NCI-H748 (cell line): ENCODE measurements around the gene NTN1.

Experiments used
- DNase-seq: peaks from one replicate; lab custom pipeline; 2025; ENCODE audit not compliant: unreplicated experiment; lab: John Stamatoyannopoulos, UW

NTN1 gene

GRCh38 chr17:9120471-9120870 lies 99.2 kb downstream of the NTN1 start:
- DNase-seq = no peak

GRCh38 chr17:9121186-9121820 lies 100.0 kb downstream of the NTN1 start:
- no peak for DNase-seq

DNA sequence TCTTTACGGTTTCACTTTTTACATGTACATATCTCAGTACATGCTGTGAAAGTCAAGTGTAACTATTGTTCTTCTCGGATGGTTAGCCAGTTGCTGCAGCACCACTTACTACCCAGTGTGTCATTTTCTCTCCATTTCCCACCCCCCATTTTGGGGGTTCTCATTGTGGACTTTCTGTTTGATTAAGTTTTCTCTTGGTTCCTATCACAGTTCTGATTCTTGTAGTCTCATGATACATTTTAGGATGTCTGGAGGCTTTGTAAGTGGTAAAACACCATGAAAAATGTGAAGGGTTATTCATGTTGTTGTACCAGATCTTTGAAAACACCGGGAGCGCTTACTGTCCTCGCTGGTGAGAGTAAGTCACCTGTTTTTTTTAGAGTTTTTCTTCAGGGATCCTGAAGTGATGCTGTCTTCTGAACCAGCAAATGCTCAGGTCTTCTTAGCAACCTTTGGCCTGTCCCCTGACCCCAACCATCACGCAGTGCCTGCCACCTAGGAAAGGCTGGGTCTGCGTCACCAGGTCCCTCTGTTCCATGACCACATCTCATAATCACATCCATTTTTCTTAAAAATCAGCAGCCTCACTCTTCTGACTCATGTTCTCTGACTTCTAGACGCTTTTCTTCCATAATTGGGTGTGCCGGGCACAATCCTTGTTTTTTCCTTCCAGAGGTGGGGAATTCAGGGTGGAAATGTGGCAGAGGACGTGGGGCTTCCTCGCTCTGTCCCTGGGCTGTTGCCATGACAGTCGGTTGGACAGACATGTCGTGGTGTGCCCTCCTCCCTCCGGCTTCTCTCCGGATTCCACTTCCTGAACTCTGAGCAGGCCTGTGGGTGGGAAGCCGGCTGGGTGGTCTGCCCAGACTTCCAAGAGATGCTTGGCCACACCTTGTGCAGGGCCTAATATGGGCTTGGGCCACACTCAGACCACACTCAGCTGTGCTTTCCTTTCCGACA lies 102.6 kb downstream of the NTN1 start:
- DNase-seq = no peak

DNA sequence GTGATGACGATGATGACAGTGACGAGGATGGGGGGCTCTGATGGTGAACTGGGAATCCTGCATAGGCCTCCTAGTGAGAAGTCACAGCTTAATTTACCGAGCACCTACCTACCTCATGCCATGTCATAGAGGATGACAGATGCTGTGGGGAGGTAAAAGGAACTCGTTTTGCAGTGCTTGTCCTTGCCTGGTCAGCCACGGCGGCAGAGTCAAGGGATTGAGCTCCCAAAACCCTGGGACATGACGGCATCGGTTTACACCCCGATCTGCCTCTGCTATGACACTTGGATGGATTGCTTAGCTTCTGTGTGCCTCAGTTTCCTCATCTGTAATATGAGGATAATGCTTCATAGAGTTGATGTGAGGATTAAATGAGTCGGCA lies 103.2 kb downstream of the NTN1 start:
- DNase-seq = no peak

GRCh38 chr17:9125722-9126121 lies 104.4 kb downstream of the NTN1 start:
- DNase-seq = no peak

DNA sequence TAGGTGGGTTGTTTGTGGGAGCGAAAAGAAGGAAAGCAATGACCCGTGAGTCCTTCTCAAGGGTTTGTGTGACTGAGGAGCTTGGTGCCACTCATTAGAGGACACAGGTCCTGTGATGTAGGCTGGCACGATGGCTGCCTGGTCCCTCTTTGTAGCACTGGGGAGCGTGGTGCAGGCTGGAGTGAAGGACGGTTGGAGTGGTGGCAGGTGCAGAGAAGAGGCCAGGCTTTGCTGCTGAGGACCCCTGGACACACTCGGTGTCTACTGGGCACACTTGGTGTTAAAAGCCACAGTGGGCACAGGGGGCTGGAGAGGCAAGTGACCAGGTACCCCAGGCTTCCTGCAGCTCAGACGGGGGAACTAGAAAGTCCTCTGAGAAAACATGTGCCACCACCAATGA lies 106.0 kb downstream of the NTN1 start:
- no peak for DNase-seq

DNA sequence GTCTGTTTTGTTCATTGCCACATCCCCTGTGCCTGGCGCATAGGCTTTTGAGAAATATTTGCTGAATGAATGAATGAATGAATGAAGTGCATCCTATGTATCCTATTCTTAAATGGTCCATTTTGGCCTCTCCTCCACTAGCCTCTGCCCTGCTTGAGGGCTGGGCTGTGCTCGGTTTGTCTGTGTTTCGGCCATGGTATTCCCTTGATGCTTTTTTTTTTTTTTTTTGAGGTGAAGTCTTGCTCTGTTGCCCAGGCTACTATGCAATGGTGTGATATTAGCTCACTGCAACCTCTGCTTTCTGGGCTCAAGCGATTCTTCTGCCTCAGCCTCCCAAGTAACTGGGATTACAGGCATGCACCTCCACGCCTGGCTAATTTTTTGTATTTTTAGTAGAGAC lies 110.1 kb downstream of the NTN1 start:
- no peak for DNase-seq

- no peak for DNase-seq
These were observed 111.0 kb downstream of the NTN1 start for GRCh38 chr17:9132291-9132690.

GRCh38 chr17:9132944-9133610 lies 111.8 kb downstream of the NTN1 start:
- no peak for DNase-seq

DNA sequence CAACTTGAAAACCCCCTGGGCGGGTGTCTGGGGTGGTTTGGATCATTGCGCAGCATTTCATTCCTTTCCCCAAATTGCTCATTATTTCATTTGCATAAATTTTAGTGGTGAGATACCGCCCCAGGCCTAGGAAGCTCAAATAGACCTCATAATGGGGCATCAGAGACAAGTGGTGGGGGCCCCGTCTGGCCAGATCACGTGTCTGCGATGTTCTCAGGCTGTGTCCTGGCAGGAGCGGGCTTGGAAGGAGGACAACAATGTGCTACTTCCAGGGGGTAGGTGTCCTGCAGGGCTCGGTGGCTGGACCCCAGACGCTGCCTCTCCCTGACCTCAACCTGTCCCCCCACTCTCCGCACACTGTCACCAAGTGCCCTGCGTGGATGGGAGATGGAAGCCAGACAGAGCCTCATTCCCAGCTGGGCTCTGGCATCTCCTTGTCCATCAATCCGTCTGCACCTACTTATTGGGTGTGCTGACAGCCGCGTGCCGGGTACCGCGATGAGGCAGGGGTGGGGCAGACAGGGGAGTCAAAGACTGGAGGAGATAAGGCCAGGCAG lies 116.9 kb downstream of the NTN1 start:
- no peak for DNase-seq

DNA sequence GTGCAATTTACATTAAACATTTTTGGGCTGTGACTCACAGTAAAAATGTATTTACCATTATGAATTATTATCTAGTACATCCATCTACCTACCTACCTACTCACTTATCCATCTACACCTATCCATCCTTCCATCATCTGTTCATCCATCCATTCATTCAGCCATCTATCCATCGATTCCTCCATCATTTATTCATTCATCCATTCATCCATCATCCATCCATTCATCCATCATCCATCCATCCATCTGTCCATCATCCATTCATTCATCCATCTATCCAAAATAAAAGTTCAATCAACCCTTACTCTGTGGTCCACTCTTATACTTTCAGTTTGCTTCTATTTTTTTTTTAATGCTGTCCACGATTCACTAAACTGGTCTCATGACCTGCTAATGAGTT lies 118.4 kb downstream of the NTN1 start:
- DNase-seq = no peak

- no peak for DNase-seq
These were observed 119.5 kb downstream of the NTN1 start for GRCh38 chr17:9140550-9141424.

GRCh38 chr17:9141425-9141753 lies 120.1 kb downstream of the NTN1 start:
- DNase-seq = no peak

- DNase-seq = no peak
These were observed 121.6 kb downstream of the NTN1 start for GRCh38 chr17:9142772-9143494.

- DNase-seq = no peak
These were observed 123.4 kb downstream of the NTN1 start for GRCh38 chr17:9144502-9145249.

DNA sequence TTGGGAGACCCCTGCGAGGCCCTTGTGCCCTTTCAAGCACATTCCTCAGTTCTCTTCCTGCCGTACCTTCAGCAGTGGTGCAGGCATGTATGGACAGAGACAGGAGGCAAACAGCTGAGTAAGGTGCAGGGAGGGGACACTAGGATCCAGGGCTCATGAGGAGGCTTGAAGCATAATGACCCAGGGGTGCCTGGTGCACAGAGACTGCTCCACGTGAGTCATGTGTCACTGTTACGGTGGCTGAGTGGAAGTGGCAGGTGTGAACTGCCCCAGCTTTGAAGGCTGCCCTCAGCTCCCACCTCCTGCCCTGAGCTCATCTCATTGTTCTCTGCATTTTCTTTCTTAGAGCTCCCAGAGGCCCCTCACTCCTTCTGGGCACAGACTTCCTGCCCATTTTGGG lies 124.8 kb downstream of the NTN1 start:
- DNase-seq = no peak

DNA sequence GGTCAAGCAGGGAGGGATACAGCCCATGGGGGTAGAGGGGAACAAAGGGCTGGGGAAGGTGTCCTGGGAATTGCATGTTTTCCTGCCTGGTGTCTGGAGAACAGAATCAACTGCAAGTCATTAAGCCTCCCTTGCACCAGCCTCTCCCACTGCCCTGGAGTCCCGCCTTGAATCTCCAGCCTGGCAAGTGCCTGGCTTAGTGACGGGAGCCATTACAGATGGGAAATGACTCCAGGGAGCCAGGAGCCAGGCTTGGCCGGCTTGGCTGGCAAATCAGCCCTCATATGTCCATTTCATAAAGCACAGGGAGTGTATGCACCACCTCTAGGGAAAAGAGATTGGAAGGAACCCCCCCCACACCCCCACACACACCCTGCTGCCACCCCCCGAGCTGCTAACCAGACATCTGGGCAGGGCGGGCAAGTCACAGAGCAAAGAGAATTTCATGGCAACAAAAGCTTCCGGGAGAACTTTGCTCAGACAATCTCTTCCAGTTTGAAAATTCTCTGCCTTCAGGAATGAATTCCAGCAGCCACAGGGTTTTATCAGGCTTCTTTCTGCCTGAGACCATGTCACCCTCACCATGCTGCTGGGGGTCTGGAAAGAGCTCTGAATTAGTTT lies 127.7 kb downstream of the NTN1 start:
- no peak for DNase-seq

GRCh38 chr17:9150446-9151090 lies 129.3 kb downstream of the NTN1 start:
- peak; percentile 48 for DNase-seq
